ENCODE results near the gene GSTCD. TPM values are rescaled to one million over a fixed set of nuclear protein-coding genes. Genes with fewer than 3 reads are reported as not detected.

Gene GSTCD
- total RNA-seq, 1 experiment from 2014 or later = 17.9 TPM

GRCh38 chr4:105671301-105671700, 37.3 kb upstream of the GSTCD start:
- no peaks in the 10 kb centered on the region for H3K23me2 ChIP-seq (ENCODE audit: insufficient read length, low read depth, low read length, poor library complexity, severe bottlenecking)
- Mint-ChIP-seq H3K9me3 (no peaks in the 10 kb centered on the region), H3K4me3 (no peak overlapping the region), H3K27ac (no peak overlapping the region), H3K36me3 (ENCODE audit: insufficient read depth in 1 of 3, low read depth in 3 of 3) (no peaks in the 10 kb centered on the region; a peak in 1 of 7 replicates), H3K27me3 (ENCODE audit: low read depth) (peaks cover 2% of the 10 kb centered on the region), H3K4me1 (no peaks in the 10 kb centered on the region)
- no peaks in the 10 kb centered on the region for H3K79me2 ChIP-seq (ENCODE audit: insufficient read depth, low read length)
- no peaks in the 10 kb centered on the region for H3K27me3 ChIP-seq (ENCODE audit: insufficient read depth, low read length)
- H3K18ac ChIP-seq (ENCODE audit: insufficient read length, low read depth, low read length) = no peak overlapping the region
- no peak overlapping the region for H2AK5ac ChIP-seq (ENCODE audit: insufficient read length, low read length)
- H3K9me3 ChIP-seq (ENCODE audit: control insufficient read depth, low read depth, low read length) = no peaks in the 10 kb centered on the region
- H2BK12ac ChIP-seq (ENCODE audit: insufficient read length, low read depth, low read length) = no peak overlapping the region
- no peak overlapping the region for H2BK120ac ChIP-seq (ENCODE audit: low read depth, low read length, poor library complexity, severe bottlenecking)
- no peak for TF ChIP-seq CTCF (conservative IDR thresholded peaks at IDR 0.05)
- no peak overlapping the region for H4K8ac ChIP-seq (replicated peaks; ENCODE audit: insufficient read length, low read depth, low read length)
- WGBS (ENCODE audit: extremely low coverage, insufficient read length, low lambda C conversion rate) = no CpG with 5 or more reads among the region's 2 CpGs
- DNase-seq = no peak
- H4K5ac ChIP-seq (ENCODE audit: insufficient read length, low read depth, low read length) = no peak overlapping the region
- H2BK5ac ChIP-seq (ENCODE audit: insufficient read length, low read length) = no peak overlapping the region
- no peak overlapping the region for H3K4me2 ChIP-seq (ENCODE audit: insufficient read depth, insufficient read length, low read length)
- no peak overlapping the region for H3K4ac ChIP-seq (ENCODE audit: low read depth, low read length)
- H2BK20ac ChIP-seq (ENCODE audit: low read depth, low read length, poor library complexity, severe bottlenecking) = no peak overlapping the region
- no peak overlapping the region for H3K9ac ChIP-seq (ENCODE audit: extremely low read depth, insufficient read length, low read length)
- no peaks in the 10 kb centered on the region for H4K20me1 ChIP-seq (ENCODE audit: control insufficient read depth, insufficient read depth, insufficient read length)
- H2BK15ac ChIP-seq (ENCODE audit: low read depth, low read length) = no peak overlapping the region
- H3K4me1 ChIP-seq (ENCODE audit: insufficient read depth, low read length) = no peaks in the 10 kb centered on the region
- H3K56ac ChIP-seq (ENCODE audit: insufficient read length, low read depth, low read length) = no peak overlapping the region
- no peaks in the 10 kb centered on the region for H3K79me1 ChIP-seq (ENCODE audit: insufficient read depth, low read depth, low read length, poor library complexity, severe bottlenecking)
- no peak overlapping the region for H3K27ac ChIP-seq (ENCODE audit: insufficient read length, low read depth, low read length)
- no peak overlapping the region for H3K23ac ChIP-seq (ENCODE audit: insufficient read length, low read depth, low read length)
- H3K14ac ChIP-seq (ENCODE audit: insufficient read depth, low read length) = no peak overlapping the region
- H2AFZ ChIP-seq (ENCODE audit: low read length) = no peak overlapping the region
- no peak overlapping the region for H3T11ph ChIP-seq (ENCODE audit: low read length)
- H4K91ac ChIP-seq (ENCODE audit: insufficient read length, low read depth, low read length) = no peak overlapping the region
